Fibroblast of skin of left quadriceps (primary cell): ENCODE results near the gene VASH1.
A peak's percentile ranks its signal among the peaks of the same experiment; 100 is the strongest.

Experiments
- DNase-seq, 2 experiments: peaks; one replicate each; pipeline ENCODE4 v3.0.0-alpha.2; 2013; ENCODE audit warnings: low read depth in 2 of 2

Gene VASH1

DNA sequence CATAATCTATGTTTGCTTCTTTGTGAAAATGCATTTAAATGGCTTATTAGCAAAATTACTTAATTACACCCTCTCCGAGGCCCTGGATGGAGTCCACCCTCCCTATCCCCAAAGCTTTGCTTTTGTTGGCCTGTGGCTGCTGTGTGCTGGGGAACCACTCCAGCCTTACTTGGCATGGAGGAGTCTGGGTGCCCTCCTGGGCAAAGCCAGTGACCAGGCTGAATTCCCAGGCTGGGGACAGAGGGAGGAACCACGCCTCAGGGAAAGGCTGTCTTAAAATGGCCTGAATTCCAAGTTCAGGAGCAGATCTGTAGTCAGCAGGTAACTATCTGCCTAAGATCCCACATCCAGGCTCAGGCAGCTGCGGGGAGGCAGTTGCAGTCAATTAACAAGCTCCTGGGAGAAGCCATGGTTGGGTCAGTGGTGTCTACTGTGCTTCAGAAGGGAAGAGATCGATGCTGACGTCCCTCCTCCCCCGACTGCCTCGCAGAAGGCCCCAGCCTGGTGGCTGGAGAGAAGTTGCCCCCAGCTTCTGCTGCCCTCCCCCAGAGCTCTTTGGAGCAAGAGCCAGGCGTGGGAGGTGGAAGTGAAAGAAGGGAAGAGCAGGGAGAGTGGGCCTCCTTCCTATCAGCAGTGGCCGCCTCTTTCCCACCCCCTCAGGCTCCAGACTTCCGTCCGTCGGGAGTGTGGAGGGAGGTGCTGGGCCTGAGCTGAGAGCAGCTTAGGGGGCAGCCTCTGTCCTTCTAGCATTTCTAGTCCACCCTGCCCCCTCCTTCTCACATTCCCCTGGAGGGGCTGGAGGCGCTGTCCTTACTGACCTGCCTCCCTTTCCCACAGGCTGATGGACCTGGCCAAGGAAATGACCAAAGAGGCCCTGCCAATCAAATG lies 11.3 kb downstream of the VASH1 start:
- no peak for DNase-seq

- peak; percentile 41 to 44 for DNase-seq
Measured at GRCh38 chr14:76773188-76773885, 12.1 kb downstream of the VASH1 start.

DNA sequence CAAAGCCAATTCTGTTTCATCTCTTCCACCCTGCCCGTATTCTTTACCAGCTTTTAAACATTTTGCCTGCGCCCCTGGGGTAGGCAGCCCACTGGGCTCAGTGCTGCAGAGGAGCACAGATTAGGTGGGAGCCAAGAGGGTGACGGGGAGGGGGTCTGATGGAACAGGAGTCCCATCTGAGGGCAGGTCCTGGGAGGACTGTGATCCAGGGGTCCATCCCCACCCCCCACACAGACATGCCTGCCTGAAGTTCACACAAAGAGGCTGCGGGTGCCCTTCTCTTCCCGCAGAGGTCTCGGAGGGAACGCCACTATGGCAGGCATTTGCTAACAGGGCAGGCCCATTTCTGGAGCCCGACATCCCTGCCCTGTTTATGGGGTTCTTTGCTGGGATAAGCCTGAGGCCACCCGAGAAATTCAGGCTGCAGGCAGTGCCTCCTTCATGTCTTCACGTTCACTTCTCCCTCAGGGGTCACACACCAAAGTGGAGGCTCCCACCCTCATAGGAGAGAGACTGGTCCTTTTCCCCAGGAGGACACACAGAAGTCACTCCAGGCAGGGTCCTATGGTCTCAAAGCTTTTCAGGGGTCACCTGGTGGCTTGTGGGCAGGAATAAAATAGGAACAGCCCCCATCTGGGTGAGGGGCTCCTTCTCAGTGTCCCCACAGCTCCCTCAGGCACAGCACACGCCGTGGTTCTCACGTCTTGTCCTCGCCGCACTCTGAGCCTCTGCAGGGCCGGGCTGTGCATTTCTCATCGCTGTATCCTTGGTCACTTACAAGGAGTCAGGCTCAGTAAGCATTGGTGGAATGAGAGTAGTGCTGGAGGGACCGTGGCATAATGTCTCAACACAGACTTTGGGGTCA lies 12.9 kb downstream of the VASH1 start:
- DNase-seq = no peak

DNA sequence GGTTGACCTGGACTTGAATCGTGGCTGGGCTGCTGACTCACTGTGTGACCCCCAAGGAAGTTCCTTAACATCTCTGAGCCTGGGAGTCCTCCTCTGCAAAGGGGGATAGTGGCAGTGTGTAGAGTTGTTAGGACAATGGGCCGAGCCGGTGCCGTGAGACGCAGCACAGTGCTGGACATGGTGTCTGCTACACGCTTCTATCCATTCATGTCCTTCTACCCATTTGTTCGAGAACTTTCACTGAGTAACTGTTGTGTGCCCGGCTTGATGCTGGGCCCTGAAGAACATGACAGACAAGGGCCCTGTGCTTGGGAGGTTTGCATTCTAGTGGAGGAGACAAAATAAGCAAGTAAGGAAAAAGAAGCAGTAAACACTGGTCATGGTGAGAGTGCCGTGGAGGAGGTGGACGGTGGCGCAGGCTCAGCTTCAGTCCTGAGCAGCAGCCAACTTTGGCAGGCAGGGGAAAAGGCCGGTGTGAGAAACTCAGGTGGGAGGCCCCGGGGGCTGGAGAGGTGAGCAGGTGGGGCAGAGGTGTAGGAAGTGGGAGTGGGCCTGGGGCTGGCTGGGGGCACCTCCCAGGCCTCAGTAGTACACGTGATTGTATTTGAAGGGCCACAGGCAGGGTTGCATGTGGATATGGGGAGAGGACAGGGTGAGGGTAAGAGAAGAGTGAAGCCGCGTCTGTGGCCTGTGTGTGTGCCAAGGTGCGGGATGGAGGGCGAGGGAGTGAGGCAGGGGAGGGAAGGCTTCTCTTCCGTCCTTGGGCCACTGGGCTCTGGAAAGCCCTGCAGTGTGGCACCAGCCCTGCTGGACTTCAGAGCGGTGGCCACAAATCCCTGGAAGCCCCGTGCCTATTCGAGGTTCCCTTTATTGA lies 13.8 kb downstream of the VASH1 start:
- DNase-seq = no peak

GRCh38 chr14:76775695-76776427 lies 14.6 kb downstream of the VASH1 start:
- no peak for DNase-seq

- no peak for DNase-seq
Measured at GRCh38 chr14:76776428-76777251, 15.4 kb downstream of the VASH1 start.

- DNase-seq = no peak
Measured at GRCh38 chr14:76777721-76778120, 16.5 kb downstream of the VASH1 start.

DNA sequence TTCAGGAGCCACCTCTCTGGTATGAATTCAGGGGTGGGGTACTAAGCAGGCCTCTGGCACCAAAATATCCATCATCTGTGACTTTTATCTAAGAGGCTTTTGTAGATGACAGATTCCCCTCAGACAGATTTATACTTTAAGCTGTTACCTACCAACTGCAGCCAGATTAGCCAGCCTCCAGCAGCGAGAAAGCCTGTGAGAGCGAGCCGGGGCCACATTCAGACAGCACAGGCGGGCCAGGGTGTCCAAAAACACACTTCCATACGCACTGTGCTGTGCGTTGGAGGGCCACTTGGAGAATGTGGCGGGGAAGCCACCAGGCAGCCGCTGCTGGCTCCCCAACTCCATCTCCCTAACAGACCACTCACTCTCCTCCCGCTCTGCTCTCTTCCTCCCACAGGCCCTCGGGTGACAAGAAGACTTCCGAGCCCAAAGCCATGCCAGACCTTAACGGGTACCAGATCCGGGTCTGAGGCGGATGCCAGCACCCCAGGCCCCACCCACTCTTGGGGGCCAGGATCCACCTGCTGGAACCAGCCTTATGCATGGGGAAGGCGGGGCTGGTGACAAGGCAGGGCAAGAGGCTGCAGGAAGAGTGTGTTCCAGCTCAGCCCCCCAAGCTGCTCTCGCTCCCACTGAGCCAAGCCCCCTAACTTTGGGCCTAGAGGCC lies 17.4 kb downstream of the VASH1 start:
- DNase-seq = no peak

DNA sequence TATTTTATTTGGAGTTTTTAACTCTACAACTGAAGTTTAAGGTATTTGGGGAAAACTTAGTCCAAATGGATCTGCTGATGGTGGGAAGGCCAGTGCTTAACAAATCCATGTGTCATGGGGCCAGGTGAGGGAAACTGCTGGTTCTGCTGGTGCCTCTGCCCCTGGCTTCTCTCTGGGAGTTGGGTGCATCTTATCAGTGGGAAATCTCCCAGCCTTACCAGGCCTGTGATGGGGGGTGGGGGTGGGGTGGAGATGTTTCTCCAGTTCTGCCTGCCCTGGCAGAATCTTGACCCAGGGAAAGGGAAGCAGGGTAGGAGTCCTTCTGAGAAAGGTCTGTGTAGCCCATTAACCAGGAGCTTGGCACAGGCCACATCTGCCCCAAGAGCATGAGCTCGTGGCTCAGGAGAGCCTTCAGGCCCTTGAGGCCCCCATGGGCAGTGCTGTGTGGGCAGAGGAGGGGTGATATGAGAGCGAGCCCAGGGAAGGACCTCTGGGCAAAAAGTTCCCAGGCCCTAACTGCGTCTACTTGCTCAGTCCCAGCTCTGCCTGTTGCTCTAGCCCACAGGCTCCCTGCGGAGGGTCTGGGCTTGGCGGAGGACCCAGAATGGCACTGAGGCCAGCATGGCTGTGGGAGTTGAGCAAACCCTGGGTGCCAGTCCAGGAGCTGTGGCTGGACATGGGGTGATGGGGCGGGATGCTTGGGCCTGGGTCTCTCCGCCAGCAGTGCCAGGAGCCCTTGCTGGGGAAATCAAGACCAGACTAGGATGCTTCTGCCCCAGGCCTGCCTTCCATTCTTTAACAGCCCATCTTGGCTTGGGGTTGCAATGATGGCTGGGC lies 18.2 kb downstream of the VASH1 start:
- DNase-seq = no peak

DNA sequence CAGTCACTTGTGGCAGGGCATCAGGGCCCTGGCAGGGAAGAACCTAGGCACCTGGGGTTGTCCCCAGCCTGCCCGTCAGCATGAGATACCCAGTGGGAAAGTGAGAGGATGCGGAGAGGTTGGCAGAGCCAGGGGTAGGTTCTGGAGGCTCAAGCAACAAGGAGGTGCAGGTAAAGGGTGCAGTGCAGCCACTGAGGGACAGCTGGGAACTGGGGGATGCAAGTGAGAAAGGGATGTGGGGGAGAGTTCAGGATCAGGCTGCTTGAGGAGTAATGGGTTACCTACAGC lies 18.7 kb downstream of the VASH1 start:
- no peak for DNase-seq

- no peak for DNase-seq
Measured at GRCh38 chr14:76780360-76780759, 19.1 kb downstream of the VASH1 start.

DNA sequence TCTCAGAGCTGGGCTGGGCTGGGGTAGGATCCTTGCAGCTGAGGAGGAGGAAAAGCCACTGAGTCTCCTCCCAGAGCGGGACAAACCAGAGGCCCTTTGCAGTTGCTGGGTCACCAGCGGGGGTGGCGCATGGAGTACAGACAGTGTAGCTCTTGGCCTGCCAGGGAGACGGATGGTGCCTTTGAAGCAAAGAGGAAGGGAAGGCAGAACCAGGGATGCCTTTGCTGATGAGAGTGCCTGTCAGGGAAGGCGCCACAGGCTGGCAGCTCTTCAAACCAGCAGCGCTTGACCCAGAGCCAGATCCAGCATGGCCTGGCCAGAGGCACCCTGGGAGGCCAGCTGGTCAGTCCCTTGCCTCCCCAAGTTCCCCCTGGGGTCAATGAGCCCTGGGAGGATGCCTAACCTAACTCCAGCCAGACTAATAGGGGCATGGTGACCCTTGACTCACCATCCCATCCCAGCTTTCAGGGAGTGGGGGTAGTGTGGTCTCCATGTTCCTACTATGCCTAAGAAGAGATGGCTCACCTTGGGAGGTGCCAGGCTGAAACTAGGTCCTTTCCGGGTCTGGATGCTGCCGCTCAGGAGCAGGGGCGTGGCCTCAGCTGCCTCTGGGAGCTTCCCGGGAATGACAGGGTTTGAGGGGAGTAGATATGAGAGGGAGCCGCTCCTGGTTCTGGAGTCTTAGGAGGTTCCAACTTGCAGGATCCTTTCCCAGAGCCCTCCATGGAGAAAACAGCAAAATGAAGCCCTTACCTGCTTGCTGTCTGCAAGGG lies 19.8 kb downstream of the VASH1 start:
- no peak for DNase-seq

GRCh38 chr14:76781648-76782051 lies 20.4 kb downstream of the VASH1 start:
- DNase-seq = no peak

DNA sequence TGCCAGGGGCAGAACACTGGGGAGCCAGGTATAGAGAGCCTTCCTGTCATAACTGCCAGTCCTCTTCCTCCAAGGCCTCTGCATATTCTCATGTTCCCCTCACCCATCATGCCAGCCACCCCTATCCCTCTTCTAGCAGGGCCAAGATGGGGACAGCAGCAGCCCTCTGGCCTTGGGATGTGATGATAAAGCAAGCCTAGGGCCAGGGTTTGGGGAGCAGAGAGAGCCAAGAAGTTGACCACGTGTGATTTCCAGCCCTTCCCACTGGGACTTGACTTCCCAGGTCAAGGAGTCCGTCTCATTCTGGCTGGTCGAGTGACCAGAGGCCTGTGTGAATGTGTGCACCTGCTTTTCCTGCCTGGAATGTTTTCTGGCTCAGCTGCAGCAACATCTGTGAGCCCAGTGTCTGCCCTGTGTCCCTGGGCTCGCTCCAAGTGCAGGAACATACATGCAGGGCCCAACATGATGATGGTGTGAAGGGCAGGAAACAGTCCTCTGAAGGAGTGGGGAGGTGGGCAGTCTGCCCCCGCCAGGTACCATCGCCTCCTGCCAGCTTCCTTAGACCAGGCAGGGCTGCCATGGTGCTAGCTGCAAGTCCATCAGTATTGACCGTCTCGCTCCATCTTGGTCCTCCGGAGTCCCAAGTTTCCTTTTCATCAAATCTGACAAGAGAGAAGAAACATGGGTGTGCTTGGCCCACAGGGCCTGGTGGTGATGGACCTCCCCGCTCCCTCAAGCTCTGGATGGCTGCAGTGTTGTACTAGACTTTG lies 21.0 kb downstream of the VASH1 start:
- DNase-seq = no peak

DNA sequence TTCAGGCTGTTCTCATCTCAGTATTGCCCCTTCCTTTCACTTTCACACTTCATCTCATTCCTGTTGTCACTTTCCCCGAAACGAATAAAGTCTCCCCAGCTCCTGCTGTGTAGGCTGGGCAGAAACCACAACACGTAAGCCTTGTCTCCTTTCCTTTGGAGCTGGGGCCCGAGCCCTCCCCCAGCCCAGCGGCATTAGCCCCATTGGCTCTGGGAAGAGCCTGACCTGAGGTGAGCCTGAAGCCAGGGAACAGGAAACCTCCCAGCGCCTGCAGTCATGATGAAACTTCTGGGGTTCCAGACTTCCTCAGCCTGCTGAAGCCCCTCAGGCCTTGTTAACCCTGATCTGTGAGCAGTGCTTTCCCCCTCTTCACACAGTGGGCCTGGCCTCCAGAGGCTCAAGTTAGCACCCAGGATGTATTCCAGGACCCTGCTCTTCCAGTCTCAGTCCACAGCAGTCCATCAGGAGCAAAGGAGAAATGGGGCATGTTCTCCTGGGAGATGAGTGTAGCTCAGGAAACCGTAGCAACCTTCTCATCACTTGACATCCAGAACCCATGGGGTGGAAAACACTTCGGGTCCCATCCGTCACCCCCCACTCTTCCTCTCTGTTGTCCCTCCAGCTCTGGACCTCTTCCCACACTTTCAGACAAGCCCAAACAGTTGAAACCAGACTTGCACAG lies 21.8 kb downstream of the VASH1 start:
- no peak for DNase-seq

- no peak for DNase-seq
Measured at GRCh38 chr14:76784266-76784874, 23.1 kb downstream of the VASH1 start.
